ENCODE measurements around the gene FRMD1. TPM values are rescaled to one million over a fixed set of nuclear protein-coding genes. Genes with fewer than 3 reads are reported as not detected.

FRMD1 gene
- total RNA-seq, 4 donors from 2014 or later: 1.0 TPM; not detected in 3

DNA sequence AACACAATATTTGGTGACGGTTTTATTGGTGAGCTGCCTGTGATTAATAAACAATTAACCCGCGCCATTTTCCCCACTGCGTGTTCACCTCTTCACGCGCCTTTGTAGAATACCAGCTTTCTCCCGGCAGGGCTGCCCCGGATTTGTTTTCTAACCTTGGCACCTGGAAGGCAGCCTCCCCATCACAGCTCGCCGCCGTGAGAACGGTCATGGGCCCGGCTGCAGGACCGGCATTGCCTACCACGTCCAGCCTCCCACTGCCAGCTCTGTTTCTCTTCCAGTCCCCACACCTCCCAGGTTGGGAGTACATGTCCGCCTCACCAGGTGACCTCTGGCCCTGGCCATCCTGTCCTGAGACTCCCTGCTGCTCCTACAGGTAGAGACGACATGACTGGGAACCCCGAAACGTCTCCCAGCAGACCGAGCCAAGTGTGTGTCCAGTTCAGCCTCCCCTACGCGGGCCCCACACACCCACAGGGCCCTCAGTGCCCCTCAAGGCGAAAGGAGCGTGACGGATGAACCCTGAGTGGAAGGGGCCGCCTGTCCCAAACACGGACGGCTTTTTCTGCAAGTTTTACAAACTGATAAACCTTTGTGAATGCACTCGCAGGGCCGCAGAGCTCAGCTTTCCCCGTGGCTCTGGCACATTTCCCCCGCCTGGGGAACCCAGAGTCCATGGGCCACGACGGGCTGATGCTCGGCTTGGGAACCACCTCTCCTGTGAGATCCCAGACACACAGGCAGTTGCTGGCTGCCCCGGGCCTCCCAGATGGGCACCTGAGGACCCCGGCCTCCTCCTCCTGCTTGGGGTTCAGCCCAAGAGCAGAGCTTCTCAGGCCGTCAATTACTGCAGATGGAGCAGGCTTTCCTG lies 25.7 kb downstream of the FRMD1 start:
- no peak for DNase-seq

GRCh38 chr6:168052291-168052891 lies 26.6 kb downstream of the FRMD1 start:
- Histone ChIP-seq H3K9me3 (no peaks in the 10 kb centered on the region), H3K27me3 (no peaks in the 10 kb centered on the region), H3K4me1 (no peaks in the 10 kb centered on the region), H3K27ac (no peak overlapping the region), H3K4me3 (no peak overlapping the region), H3K36me3 (no peaks in the 10 kb centered on the region)
- TF ChIP-seq POLR2A (IDR thresholded peaks at IDR 0.05): no peak
- intact Hi-C loops (cut with DNase I; ENCODE audit: low total_unique reads): no loop called here
- DNase-seq: no peak

More for the DNA sequence above, 25.7 kb downstream of the FRMD1 start:
- intact Hi-C loops (cut with DNase I; ENCODE audit: low total_unique reads): no loop called here
- Histone ChIP-seq H3K27ac (no peak overlapping the region), H3K36me3 (no peaks in the 10 kb centered on the region), H3K4me3 (no peak overlapping the region), H3K27me3 (no peaks in the 10 kb centered on the region), H3K4me1 (no peaks in the 10 kb centered on the region), H3K9me3 (no peaks in the 10 kb centered on the region)
- TF ChIP-seq CTCF (IDR thresholded peaks at IDR 0.05): no peak
- TF ChIP-seq POLR2A (IDR thresholded peaks at IDR 0.05): no peak

DNA sequence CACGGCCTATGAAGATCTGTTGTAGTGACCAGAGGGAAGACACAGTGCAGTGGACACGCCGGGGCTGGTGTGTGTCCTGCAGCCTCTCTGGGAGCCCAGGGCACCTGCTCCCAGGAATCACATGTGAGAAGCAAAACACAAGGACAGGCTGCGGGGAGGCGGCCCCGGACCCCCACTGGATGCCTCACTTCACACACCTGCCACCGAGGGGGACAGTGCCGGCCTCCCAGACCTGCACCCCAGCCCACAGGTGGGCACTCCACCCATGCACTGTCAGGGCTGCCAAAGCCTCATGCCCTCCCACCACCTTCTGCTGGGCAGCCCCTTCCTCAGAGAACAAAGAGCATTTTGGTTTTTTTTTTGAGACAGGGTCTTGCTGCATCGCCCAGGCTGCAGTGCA lies 27.4 kb downstream of the FRMD1 start:
- intact Hi-C loops (cut with DNase I; ENCODE audit: low total_unique reads): no loop called here
- no peak for DNase-seq
- no peaks in the 10 kb centered on the region for H3K27me3 ChIP-seq
- H3K4me3 ChIP-seq: no peak overlapping the region
- no peaks in the 10 kb centered on the region for H3K9me3 ChIP-seq
- H3K27ac ChIP-seq: no peak overlapping the region
- TF ChIP-seq CTCF (IDR thresholded peaks at IDR 0.05) (no peak), POLR2A (IDR thresholded peaks at IDR 0.05) (no peak)
- H3K4me1 ChIP-seq: no peaks in the 10 kb centered on the region
- H3K36me3 ChIP-seq: no peaks in the 10 kb centered on the region

GRCh38 chr6:168050881-168051586 lies 28.0 kb downstream of the FRMD1 start:
- intact Hi-C loops (cut with DNase I; ENCODE audit: low total_unique reads): no loop called here
- H3K4me3 ChIP-seq: no peak overlapping the region
- DNase-seq: no peak

More at GRCh38 chr6:168050881-168051586, 28.0 kb downstream of the FRMD1 start:
- Histone ChIP-seq H3K36me3 (no peaks in the 10 kb centered on the region), H3K4me1 (peaks cover 0 to 5% of the 10 kb centered on the region in 2 donors), H3K27me3 (no peaks in the 10 kb centered on the region), H3K9me3 (no peaks in the 10 kb centered on the region), H3K27ac (no peak overlapping the region)
- TF ChIP-seq CTCF (IDR thresholded peaks at IDR 0.05): no peak
- TF ChIP-seq POLR2A (IDR thresholded peaks at IDR 0.05): no peak
